NCI-H2196 (cell line): ENCODE data around the gene DLGAP4.

Experiments used
- DNase-seq: peaks from one replicate; lab custom pipeline; 2025; ENCODE audit not compliant: unreplicated experiment; lab: John Stamatoyannopoulos, UW

DLGAP4 gene

GRCh38 chr20:36400909-36401735 lies 95.0 kb downstream of the DLGAP4 start:
- no peak for DNase-seq

- DNase-seq, result no peak
Observed at GRCh38 chr20:36402708-36403107, 96.6 kb downstream of the DLGAP4 start.

- DNase-seq, result no peak
Observed at GRCh38 chr20:36404435-36404978, 98.4 kb downstream of the DLGAP4 start.

GRCh38 chr20:36405255-36405654 lies 99.1 kb downstream of the DLGAP4 start:
- DNase-seq, result no peak

GRCh38 chr20:36407199-36407733 lies 101.1 kb downstream of the DLGAP4 start:
- no peak for DNase-seq

- DNase-seq, result peak; percentile 25
Observed at GRCh38 chr20:36408219-36408618, 102.1 kb downstream of the DLGAP4 start.

GRCh38 chr20:36411861-36412454 lies 105.8 kb downstream of the DLGAP4 start:
- no peak for DNase-seq

GRCh38 chr20:36415475-36416002 lies 109.4 kb downstream of the DLGAP4 start:
- no peak for DNase-seq

- no peak for DNase-seq
Observed at GRCh38 chr20:36418711-36419110, 112.6 kb downstream of the DLGAP4 start.

GRCh38 chr20:36421641-36422040 lies 115.5 kb downstream of the DLGAP4 start:
- no peak for DNase-seq

- DNase-seq, result no peak
Observed at GRCh38 chr20:36424314-36424713, 118.2 kb downstream of the DLGAP4 start.

- DNase-seq, result no peak
Observed at GRCh38 chr20:36425166-36425565, 119.0 kb downstream of the DLGAP4 start.

- DNase-seq, result no peak
Observed at GRCh38 chr20:36431604-36432003, 125.5 kb downstream of the DLGAP4 start.

GRCh38 chr20:36432096-36432495 lies 126.0 kb downstream of the DLGAP4 start:
- DNase-seq, result no peak

- no peak for DNase-seq
Observed at GRCh38 chr20:36434383-36434782, 128.2 kb downstream of the DLGAP4 start.

- no peak for DNase-seq
Observed at GRCh38 chr20:36435124-36435523, 129.0 kb downstream of the DLGAP4 start.

GRCh38 chr20:36435592-36436541 lies 129.7 kb downstream of the DLGAP4 start:
- DNase-seq, result peak; percentile 9

- DNase-seq, result peak; percentile 67
Observed at GRCh38 chr20:36439040-36439730, 133.0 kb downstream of the DLGAP4 start.

GRCh38 chr20:36439731-36440072 lies 133.6 kb downstream of the DLGAP4 start:
- no peak for DNase-seq

- no peak for DNase-seq
Observed at GRCh38 chr20:36440370-36441026, 134.4 kb downstream of the DLGAP4 start.
